Lower leg skin (tissue), 3 donors: ENCODE data around the gene LINGO3.

Experiments
- CTCF ChIP-seq, 3 donors: fragments of 450-650 bp; IDR thresholded peaks; one replicate each; pipeline ENCODE4 v1.5.1; 2016; ENCODE audit warnings: antibody characterized with exemption in 3 of 3, mild to moderate bottlenecking in 3 of 3, moderate library complexity in 2 of 3
- POLR2A ChIP-seq, 2 donors: fragments of 450-650 bp; IDR thresholded peaks; one replicate each; pipeline ENCODE4 v1.6.1; 2016 to 2017; ENCODE audit warnings: antibody characterized with exemption in 2 of 2, mild to moderate bottlenecking in 1 of 2, moderate library complexity in 1 of 2

GRCh38 chr19:2326699-2327360 is 18.9 kb upstream of the LINGO3 start:
- TF ChIP-seq CTCF (IDR thresholded peaks at IDR 0.05), result no peak
- TF ChIP-seq POLR2A (IDR thresholded peaks at IDR 0.05), result no peak
